ENCODE results near the gene PAM16.

Gene PAM16

GRCh38 chr16:4293181-4293716 is 57.9 kb downstream of the PAM16 start:
- no peak for DNase-seq

GRCh38 chr16:4291699-4292098 is 59.4 kb downstream of the PAM16 start:
- no peak for DNase-seq
